NCI-H446 (cell line): ENCODE results near the gene AQP12B.

ENCODE experiments used
- DNase-seq, 2 experiments: peaks; one replicate each; lab custom pipeline; 2025; lab: John Stamatoyannopoulos, UW

Gene AQP12B

GRCh38 chr2:240632306-240632721 lies 50.4 kb downstream of the AQP12B start:
- no peak for DNase-seq

- no peak for DNase-seq
These were observed 51.0 kb downstream of the AQP12B start for GRCh38 chr2:240631548-240632305.

GRCh38 chr2:240630771-240631547 lies 51.7 kb downstream of the AQP12B start:
- DNase-seq, result no peak

GRCh38 chr2:240629968-240630770 lies 52.5 kb downstream of the AQP12B start:
- peak in 1 of 2 experiments; percentile 12 for DNase-seq

GRCh38 chr2:240629619-240629967 lies 53.1 kb downstream of the AQP12B start:
- DNase-seq, result no peak

- DNase-seq, result no peak
These were observed 53.7 kb downstream of the AQP12B start for GRCh38 chr2:240628808-240629618.

GRCh38 chr2:240628507-240628807 lies 54.2 kb downstream of the AQP12B start:
- DNase-seq, result no peak

- DNase-seq, result no peak
These were observed 54.8 kb downstream of the AQP12B start for GRCh38 chr2:240627736-240628506.

GRCh38 chr2:240626531-240627300 lies 56.0 kb downstream of the AQP12B start:
- DNase-seq, result no peak
